Mammary epithelial cell (primary cell): ENCODE data around the gene APP.

Experiments used
- CTCF ChIP-seq, 2 donors: IDR thresholded peaks in 1 of 2; conservative IDR thresholded peaks in 1 of 2; 2 replicates each; pipeline ENCODE4 v1.5.1; 2011 to 2012; ENCODE audit warnings: inconsistent platforms in 2 of 2, low read length in 2 of 2, mild to moderate bottlenecking in 2 of 2, control low read depth in 1 of 2, low read depth in 1 of 2; ENCODE audit not compliant: insufficient read depth in 1 of 2; ENCODE audit errors: extremely low read depth in 1 of 2
- EZH2 ChIP-seq: IDR thresholded peaks from 2 replicates; pipeline ENCODE4 v1.6.1; 2012; ENCODE audit warnings: low read length, inconsistent platforms, borderline replicate concordance

- TF ChIP-seq CTCF (conservative IDR thresholded peaks at IDR 0.05 in 1 of 2, IDR thresholded peaks at IDR 0.05 in 1 of 2; ENCODE audit: extremely low read depth in 1 of 2, insufficient read depth in 1 of 2, low read depth in 1 of 2, low read length in 2 of 2) (no peak), EZH2 (no peak)
These were observed 85.4 kb downstream of the APP start for GRCh38 chr21:26085127-26085526.
